Fibroblast of skin of right quadriceps (primary cell): Measurements from ENCODE around the gene GDI1.
A peak's percentile ranks its signal among the peaks of the same experiment; 100 is the strongest.

Source experiments
- DNase-seq: peaks from one replicate; pipeline ENCODE4 v3.0.0-alpha.2; 2013

The GDI1 gene

DNA sequence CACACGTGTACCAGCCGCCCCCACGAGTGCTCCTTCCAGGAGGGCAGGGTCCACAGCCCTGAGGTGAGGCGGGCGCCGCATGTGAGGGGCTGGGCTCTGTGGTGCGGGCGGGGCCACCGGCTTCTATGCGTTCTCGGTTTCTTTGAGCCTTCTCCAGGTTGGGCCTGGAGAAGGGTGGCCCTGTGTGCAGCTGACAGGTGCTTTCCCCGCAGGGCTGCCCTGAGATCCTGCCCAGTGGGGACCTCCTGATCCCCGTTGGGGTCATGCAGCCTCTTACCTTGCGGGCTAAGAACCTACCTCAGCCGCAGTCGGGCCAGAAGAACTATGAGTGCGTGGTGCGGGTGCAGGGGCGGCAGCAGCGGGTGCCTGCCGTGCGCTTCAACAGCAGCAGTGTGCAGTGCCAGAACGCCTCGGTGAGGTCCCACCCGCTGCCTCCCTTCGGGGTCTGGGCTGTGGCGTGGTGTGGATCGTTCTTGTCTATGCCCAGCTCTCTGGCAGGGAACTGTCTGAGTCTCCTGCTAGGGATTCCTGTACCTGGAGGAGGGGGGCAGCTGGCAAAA is 27.9 kb downstream of the GDI1 start:
- no peak for DNase-seq

DNA sequence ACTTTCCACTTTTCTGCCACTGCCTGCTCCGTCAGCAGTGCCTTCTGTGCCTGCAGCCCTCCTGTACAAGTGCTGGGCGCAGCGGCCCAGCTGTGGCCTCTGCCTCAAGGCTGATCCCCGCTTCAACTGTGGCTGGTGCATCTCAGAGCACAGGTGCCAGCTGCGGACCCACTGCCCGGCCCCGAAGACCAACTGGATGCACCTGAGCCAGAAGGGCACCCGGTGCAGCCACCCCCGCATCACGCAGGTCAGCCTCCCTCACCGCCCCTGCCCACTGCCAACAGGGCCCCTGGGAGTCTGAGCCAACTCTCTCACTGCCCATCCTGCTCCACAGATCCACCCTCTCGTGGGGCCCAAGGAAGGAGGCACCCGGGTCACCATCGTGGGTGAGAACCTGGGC is 28.6 kb downstream of the GDI1 start:
- no peak for DNase-seq

DNA sequence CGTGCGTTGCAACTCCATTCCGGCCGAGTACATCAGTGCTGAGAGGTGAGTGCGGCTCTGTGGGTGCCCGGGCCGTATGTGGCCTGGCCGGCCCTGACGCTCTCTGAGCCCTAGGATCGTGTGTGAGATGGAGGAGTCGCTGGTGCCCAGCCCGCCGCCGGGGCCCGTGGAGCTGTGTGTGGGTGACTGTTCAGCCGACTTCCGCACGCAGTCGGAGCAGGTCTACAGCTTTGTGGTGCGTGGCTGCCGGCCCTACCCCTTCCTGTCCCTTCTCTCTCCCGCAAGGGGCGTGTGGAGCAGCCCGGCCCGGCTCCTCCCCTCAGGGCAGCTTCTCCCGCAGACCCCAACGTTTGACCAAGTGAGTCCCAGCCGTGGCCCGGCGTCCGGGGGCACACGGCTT is 29.1 kb downstream of the GDI1 start:
- DNase-seq: no peak

DNA sequence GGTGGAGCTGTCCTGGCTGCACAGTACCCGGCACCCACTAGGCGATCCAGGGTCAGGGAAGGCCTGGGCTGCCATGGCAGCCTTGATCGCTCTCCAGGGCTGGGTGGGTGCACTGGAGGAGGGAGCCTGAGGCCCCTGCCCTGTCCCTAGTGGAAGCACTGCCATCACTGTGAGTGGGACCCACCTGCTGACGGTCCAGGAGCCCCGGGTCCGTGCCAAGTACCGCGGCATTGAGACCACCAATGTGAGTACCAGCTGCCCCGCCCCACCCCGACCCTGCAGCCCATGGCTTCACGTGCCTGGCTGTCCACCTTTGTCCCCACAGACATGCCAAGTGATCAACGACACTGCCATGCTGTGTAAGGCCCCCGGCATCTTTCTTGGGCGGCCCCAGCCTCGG is 30.0 kb downstream of the GDI1 start:
- DNase-seq: no peak

DNA sequence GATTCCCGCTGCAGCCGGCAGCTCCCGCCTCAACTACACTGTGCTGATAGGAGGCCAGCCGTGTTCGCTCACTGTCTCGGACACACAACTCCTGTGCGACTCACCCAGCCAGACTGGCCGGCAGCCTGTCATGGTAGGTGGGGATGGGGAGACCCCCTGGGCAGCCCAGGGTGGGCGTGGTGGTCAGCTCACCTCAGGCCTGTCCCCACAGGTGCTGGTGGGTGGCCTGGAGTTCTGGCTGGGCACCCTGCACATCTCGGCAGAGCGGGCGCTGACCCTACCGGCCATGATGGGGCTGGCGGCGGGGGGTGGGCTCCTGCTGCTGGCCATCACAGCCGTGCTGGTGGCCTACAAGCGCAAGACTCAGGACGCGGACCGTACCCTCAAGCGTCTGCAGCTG is 30.6 kb downstream of the GDI1 start:
- no peak for DNase-seq

DNA sequence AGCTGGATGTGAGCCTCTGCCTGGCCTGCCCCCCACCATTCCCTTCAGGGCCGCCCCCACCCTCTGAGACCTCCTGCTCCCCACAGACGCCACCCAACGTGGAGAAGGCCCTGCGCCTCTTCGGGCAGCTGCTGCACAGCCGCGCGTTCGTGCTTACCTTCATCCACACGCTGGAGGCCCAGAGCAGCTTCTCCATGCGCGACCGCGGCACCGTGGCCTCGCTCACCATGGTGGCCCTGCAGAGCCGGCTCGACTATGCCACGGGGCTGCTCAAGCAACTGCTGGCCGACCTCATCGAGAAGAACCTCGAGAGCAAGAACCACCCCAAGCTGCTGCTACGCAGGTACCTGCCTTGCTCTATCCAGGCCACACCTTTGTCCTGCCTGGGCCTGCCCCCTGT is 31.3 kb downstream of the GDI1 start:
- DNase-seq: no peak

DNA sequence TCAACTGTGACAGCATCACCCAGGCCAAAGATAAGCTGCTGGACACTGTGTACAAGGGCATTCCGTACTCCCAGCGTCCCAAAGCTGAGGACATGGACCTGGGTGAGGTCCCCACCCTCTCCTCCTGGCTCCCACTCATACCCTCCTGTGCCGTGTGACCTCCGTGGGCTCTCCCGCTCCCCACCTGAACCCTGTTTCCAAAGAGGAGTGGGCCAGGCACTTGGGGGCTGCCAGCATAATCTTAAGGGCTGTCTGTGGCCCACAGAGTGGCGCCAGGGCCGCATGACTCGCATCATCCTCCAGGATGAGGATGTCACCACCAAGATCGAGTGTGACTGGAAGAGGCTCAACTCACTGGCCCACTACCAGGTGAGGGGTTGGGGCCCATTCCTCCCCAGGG is 32.2 kb downstream of the GDI1 start:
- no peak for DNase-seq

DNA sequence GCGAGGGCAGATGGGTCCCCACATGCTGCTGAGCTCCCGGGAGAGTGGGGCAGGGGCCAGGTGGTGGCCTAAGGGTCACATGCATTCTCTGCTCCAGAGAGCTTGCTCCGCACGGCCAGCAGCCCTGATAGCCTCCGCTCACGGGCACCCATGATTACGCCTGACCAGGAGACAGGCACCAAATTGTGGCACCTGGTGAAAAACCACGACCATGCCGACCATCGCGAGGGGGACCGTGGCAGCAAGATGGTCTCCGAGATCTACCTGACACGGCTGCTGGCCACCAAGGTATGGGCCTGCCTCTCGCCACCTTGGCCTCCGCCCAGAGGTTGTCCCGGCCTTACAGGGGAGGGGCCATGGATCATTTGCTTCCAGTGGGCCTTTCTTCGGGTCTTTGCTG is 32.9 kb downstream of the GDI1 start:
- DNase-seq: no peak

DNA sequence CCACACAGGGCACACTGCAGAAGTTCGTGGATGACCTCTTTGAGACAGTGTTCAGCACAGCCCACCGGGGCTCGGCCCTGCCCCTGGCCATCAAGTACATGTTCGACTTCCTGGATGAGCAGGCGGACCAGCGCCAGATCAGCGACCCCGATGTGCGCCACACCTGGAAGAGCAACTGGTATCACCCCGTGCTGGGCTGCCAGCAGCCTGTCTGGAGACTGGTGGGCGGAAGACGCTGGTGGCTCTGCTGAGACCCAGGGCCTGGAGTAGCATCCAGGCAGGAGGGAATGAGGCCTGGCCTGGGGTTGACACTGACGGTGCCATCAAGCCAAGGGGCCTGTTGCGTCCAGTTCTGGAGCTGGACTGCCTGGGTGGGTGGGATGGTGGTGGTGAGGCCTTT is 33.5 kb downstream of the GDI1 start:
- no peak for DNase-seq

DNA sequence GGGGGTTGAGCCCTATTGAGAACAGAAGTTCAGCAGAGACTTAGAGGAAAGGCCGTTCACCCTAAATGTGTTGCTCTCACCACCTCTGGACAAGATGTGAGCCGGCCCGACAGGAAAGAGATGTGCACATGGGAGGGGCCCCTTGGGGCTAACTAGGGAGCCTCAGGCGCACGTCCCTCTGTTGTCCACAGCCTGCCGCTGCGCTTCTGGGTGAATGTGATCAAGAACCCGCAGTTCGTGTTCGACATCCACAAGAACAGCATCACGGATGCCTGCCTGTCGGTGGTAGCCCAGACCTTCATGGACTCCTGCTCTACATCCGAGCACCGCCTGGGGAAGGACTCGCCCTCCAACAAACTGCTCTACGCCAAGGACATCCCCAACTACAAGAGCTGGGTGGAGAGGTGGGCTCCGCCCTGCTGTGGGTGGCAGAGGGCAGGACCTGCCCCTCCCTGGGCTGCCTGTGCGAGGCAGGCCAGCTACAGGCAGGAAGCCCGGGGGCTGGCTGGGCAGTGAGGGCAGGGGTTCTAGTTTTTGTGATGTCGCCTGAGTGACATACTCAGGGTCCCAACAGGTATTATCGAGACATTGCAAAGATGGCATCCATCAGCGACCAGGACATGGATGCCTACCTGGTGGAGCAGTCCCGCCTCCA is 34.1 kb downstream of the GDI1 start:
- DNase-seq: no peak

DNA sequence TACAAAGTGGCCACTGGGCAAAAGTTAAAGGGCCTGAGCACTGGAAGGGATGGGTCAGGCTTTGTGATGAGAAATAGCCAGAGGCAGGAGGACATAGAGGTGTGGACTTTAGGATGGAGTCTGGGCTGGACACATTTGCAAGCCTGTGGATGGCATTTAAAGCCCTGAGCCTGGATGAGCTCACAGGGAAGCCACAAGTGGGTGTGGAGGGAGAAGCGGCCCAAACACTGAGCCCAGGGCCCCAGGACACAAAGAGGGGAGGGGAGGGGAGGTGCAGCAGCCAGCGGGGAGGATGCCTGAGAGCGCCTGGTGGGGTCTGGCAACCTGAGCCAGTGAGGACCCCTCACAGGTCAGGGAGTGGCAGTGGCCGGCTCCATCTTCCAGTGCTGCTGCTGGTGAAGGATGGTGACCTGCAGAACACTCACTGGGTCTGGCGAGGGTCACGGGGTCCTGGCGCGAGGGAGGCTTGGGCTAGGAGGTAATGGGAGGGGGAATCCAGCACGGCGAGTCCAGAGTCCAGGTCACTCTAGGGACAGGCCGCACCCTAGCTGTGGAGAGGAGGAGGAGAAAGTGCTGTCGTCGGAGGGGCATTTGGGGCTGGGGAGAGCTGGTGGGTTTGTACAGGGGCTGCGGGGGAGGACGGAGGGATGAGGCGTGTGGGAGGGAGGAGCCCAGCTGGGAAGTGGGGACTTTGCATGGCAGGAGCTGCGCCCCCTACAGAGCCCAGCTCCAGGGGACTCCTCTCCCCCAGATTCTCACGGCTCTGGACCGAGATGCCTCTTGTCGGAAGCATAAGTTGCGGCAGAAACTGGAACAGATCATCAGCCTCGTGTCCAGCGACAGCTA is 35.1 kb downstream of the GDI1 start:
- DNase-seq: no peak

DNA sequence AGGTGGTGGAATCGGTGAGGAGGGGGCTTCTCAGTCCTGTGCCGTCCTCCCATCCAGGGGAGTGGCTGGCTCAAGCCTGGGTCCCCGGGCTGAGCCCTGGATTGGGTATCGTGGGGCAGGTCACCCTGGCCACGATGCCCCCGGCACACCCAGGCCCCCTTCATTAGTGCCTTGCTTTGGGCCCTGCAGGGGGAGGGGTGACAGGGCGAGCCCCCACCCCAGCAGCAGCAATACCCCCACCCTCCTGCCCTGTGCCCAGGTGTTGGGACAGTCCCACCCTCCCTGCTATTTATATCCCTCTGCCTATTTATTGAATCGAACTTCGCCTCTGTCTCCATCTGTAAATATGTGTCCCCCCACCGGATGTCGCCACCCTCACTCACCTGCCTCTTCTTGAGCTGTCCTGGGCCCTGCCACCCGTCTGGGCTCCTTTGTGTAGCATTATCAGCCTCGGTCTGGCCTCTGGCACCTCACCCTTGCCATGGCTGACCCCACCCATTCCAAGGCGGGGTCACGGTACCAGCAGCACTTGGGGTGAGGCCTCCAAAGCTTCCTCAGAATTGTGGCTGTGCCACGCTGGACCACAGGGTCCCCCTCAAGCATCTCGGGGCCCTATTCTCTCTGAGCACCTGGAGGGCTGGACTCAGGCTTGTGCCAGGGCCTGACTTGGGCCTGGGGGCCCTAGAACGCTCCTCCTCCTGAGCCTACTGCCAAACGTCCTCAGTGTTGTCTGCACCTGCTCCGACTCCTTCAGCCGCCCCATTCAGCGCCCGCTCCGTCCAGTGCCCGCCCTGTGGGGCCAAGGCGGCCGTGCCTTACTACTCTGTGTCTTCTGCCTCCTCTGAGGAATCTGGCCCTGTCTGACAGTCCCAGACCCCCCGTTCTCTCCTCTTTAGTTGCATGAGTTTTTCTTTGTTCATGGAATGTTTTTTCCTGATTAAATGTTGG is 36.0 kb downstream of the GDI1 start:
- DNase-seq: no peak

DNA sequence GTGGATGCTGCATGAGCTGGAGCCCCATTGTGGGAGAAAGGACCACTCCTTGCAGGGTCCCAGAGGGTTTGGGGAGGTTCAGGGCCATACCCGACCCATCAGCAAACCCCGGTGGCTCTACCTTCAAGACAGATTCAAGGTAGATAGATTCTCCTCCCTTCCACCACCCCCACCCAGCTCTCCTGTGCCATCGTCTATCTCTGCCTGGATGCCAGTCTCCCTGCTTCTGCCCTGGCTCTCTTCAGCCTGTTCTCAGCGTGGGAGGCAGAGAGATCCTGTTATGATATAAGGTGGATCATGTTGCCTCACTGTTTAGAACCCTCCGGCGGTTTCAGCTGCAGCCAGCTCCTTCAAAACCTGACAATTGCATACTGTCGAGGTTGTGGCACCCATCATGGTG is 36.7 kb downstream of the GDI1 start:
- no peak for DNase-seq

DNA sequence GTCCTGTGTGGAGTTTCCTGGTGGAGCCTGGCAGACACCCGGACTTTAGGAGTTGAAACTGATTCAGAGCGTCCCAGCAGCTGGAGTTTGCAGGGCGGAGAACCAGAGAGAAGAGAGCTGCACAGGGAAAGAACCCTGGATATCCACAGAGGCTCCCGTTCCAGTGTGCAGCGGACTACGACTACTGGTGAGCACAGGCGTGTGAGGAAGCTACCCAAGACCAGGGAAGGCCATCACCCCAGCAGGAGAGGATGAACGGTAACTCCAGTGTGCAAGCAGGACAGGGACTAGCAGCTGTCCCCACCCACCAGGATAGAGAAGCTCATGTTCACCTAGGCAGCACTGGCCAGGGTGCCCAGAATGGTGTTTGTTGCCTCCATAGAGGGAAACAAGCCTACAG is 39.9 kb downstream of the GDI1 start:
- no peak for DNase-seq

DNA sequence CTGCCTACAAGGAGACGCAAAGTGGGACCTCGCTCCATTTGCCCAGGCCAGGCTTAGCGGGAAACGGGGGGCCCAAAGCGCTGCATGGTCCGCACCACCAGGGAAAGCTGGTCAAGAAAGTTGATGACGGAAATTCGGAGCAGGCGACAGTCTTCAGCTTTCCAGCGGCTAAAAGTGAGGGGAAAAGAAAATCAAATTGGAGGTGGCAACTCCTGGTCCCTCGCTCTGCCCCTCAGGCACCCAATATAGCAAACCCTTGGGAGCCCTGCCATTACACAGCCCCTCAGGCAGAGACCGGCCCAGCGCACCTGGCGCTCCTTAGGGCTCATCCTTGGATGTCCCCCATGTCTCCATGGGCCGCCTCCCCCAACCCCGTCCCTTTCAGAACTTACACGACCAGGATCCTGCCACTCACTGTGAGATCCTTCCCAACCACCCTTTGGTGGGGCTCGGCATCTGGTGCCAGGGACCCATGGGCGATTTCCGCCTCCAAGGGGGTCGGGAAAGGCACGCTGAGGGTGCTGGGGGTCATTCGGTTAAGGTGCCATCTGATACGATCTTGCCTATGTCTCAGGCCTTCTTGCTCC is 41.0 kb downstream of the GDI1 start:
- DNase-seq: no peak

DNA sequence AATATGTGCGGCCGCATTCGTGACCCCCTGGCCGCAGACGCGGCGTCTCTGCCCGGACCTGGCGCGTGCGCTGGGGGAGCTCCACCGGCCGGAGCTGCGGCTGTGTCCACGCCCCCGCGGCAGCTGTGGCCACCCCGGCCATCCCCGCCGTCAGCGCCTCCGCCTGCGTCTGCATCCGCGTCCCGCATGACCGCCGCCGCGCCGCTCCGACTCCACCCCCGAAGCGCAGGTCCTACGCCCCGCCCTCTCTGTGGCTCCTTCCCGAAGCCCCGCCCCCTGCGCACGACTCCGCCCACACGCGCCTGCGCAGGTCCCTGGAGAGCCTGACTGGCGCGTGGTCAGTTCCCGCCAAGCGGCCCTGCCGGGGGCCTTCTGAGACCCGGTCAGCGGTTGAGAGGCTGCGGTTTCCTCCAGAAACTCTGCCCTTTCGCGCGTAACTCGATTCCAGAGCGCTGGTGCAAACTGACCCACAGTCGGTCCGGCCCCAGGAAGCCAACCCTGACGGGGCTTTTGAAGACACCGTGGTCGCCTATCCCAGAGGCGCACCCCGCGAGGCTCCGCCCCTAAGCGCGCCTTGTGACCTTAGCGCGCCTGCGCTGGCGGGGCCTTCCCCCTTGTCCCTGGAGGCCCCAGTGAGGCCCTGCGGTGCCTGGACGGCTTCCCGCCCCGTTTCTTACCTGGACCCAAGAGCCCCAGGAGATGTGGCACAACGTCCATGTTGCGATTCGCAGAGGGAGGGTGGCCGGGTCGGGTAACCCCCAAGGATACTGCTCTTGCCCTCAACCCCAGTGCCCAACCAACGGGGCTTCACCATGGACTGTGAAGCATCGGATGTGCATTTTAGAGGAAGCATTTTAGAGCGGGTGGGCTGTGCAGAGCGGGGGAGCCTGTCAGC is 42.0 kb downstream of the GDI1 start, which contains the start of gene LAGE3:
Gene LAGE3, minus strand, starts transcription at position 554 of the 895 bp plus-strand sequence. Its CDS starts 366 bp downstream, at position 188.
- peak; percentile 83 for DNase-seq

DNA sequence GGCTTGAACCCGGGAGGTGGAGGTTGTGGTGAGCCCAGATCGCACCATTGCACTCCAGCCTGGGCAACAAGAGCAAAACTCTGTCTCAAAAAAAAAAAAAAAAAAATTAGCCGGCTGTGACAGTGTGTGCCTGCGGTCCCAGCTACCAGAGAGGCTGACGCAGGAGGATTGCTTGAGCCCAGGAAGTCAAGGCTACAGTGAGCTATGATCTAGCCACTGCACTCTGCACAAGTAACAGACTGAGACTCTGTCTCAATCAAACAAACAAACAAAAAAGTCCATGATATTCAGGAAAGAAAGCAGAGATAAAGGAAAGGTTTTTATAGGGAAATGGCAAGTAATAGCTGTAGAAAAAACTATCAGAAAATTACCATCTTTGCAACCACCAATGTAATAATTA is 44.2 kb downstream of the GDI1 start:
- no peak for DNase-seq

DNA sequence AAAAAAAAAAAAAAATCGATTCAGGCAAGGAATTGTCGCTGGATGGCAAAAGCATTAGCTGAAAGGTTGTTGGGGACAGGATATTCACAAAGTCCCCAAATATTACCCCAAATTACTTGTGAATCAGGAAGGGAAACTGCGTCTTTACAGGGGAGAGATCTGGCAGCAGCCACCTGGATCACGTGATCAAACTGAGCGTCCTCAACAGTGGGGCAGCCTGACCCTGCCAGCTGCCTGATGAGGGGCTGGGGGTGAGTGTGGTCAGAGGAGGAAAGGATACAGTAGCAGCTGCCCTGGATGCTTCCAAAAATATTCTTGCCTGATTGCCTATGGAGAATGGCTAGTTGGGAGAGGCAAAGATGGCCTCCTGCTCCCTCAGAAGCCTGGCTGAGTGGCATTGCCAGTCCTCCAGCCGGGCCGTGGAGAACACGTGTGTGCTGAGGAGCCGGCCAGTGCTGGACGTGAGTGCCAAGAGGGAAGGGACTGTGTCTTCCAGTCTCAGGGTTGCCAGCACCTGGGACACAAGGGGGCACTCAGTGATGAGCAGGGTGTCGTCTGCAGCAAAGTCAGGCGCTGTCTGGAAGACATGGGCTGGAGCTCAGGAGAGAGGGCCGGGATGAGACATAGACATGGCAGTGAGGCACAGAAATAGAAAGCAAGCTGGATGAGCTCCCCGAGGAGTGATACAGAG is 45.1 kb downstream of the GDI1 start:
- DNase-seq: no peak

DNA sequence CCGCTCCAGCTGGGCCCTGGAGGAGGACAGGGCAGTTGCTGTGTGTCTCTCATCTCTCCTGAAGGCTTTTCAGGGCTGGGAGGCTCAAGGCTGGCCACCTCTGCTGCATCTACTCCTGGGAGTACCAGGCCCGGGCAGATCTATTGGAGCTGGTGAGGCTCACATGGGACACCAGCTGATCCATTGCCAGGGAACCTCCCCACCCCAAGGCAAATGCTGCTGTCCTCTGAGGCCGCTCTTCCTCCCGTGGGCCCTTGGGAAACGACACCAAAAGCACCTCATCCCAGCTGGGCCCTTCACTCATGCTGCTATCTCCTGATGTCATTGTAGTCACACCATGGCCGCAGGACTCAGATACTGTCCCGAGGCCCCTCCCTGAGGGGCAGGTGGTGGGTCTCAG is 45.8 kb downstream of the GDI1 start:
- DNase-seq: no peak

DNA sequence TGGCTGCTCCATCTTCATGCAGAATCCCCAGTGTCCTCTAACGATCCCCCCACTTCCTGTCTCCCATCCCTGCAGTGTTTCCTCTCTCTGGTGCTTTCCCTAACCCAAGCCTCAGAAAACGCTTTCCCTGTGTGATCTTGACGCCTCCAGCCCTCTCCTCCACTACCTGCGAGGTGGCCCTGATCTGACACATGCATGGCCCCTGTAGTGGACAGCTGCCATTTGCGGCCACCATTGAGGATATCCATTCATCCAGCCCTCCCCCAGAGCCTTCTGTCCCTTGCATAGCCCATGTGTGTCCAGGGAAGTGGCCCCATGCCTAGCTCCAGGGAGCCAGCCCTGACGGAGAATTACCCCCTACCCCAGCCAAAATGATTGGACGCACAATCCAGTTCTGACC is 46.4 kb downstream of the GDI1 start:
- DNase-seq: no peak
